H1 (cell line): ENCODE measurements around the gene F5. TPM values are rescaled to one million over a fixed set of nuclear protein-coding genes. Genes with fewer than 3 reads are reported as not detected.

Experiments
- CTCF ChIA-PET: fragments of 300-600 bp; sonication (Branson Sonifier 250); formaldehyde crosslinking; loops from one replicate; lab custom pipeline; 2021; ENCODE audit not compliant: partially characterized antibody; lab: Charles Lee
- POLR2A ChIA-PET: fragments of 300-600 bp; sonication (Branson Sonifier 250); formaldehyde crosslinking; loops from one replicate; lab custom pipeline; 2021; ENCODE audit warnings: inconsistent platforms; ENCODE audit not compliant: partially characterized antibody; lab: Charles Lee
- DNase-seq, 2 experiments: peaks; one replicate each; pipeline versions ENCODE4 v3.0.0 to v3.0.0-alpha.2; 2010 to 2022; ENCODE audit warnings: low spot score in 2 of 2, low read depth in 1 of 2, mixed read lengths in 1 of 2
- FAIRE-seq: peaks from 2 replicates; lab custom pipeline; 2011; peaks lifted over from hg19 to GRCh38; lab: Jason Lieb, UNC
- H2AFZ ChIP-seq: 2 replicates; pipeline ENCODE4 v1.8.1; 2012; ENCODE audit warnings: low read length, inconsistent platforms
- H2AK5ac ChIP-seq: 2 replicates; pipeline ENCODE4 v1.6.1; 2013; ENCODE audit warnings: low read depth, low read length
- H2BK120ac ChIP-seq: replicated peaks from 2 replicates; pipeline ENCODE3; 2013; ENCODE audit warnings: low read depth, low read length, inconsistent platforms
- H2BK12ac ChIP-seq: 2 replicates; pipeline ENCODE4 v1.6.1; 2013; ENCODE audit warnings: low read depth, low read length
- H2BK15ac ChIP-seq: 2 replicates; pipeline ENCODE4 v1.6.1; 2013; ENCODE audit warnings: low read length
- H2BK20ac ChIP-seq: 2 replicates; pipeline ENCODE4 v1.6.1; 2013; ENCODE audit warnings: low read length
- H2BK5ac ChIP-seq: 2 replicates; pipeline ENCODE4 v1.6.1; 2013; ENCODE audit warnings: low read depth, low read length
- H3K14ac ChIP-seq: 2 replicates; pipeline ENCODE4 v1.6.1; 2013; ENCODE audit warnings: inconsistent platforms; ENCODE audit not compliant: insufficient read length
- H3K18ac ChIP-seq: 2 replicates; pipeline ENCODE4 v1.6.1; 2013; ENCODE audit warnings: low read length; ENCODE audit errors: extremely low read depth
- H3K23ac ChIP-seq: 2 replicates; pipeline ENCODE4 v1.6.1; 2013; ENCODE audit warnings: inconsistent platforms; ENCODE audit not compliant: insufficient read length
- H3K23me2 ChIP-seq: 2 replicates; pipeline ENCODE4 v1.6.1; 2013; ENCODE audit warnings: low read depth, low read length
- H3K27ac ChIP-seq: 2 replicates; pipeline ENCODE4 v1.6.1; 2011; ENCODE audit warnings: low read depth, low read length, inconsistent platforms
- H3K27me3 ChIP-seq, 4 experiments: replicated peaks in 1 of 4; 1 replicate in 1 of 4; 2 replicates in 3 of 4; pipeline versions ENCODE4 v1.6.1 to v1.8.1; 2011 to 2013; ENCODE audit warnings: low read length in 3 of 4, mild to moderate bottlenecking in 3 of 4, inconsistent platforms in 2 of 4, mixed read lengths in 2 of 4, moderate library complexity in 1 of 4; ENCODE audit not compliant: control insufficient read depth in 3 of 4, insufficient read depth in 3 of 4; ENCODE audit errors: extremely low read depth in 1 of 4
- H3K36me3 ChIP-seq, 4 experiments: 2 replicates each; pipeline versions ENCODE4 v1.6.1 to v1.8.1; 2011 to 2013; ENCODE audit warnings: mild to moderate bottlenecking in 4 of 4, low read length in 3 of 4, moderate library complexity in 2 of 4, control low read depth in 1 of 4, inconsistent platforms in 1 of 4; ENCODE audit not compliant: insufficient read depth in 4 of 4, control insufficient read depth in 2 of 4
- H3K4ac ChIP-seq: replicated peaks from 2 replicates; pipeline ENCODE3; 2013; ENCODE audit warnings: low read length, low read depth, mixed read lengths, inconsistent platforms; ENCODE audit not compliant: insufficient read length
- H3K4me1 ChIP-seq, 4 experiments: replicated peaks in 1 of 4; 1 replicate in 1 of 4; 2 replicates in 3 of 4; pipeline versions ENCODE4 v1.6.1 to v1.8.1; 2011 to 2013; ENCODE audit warnings: low read length in 3 of 4, inconsistent platforms in 2 of 4, mixed read lengths in 1 of 4; ENCODE audit not compliant: insufficient read depth in 4 of 4, control insufficient read depth in 3 of 4
- H3K4me2 ChIP-seq, 2 experiments: 2 replicates each; pipeline versions ENCODE4 v1.6.1 to v1.8.1; 2011 to 2013; ENCODE audit warnings: low read depth in 2 of 2, low read length in 2 of 2, control low read depth in 1 of 2, inconsistent platforms in 1 of 2, mild to moderate bottlenecking in 1 of 2; ENCODE audit not compliant: insufficient read depth in 1 of 2
- H3K4me3 ChIP-seq, 4 experiments: fragments of 200-600, 300-600 bp in 1 of 4; sonication (generic), shearing (Covaris generic), sonication (Bioruptor Twin) in 1 of 4; 2 replicates each; pipeline versions ENCODE4 v1.5.1 to v1.8.1; 2011 to 2016; ENCODE audit warnings: low read length in 4 of 4, low read depth in 3 of 4, control low read depth in 2 of 4, inconsistent platforms in 2 of 4, mild to moderate bottlenecking in 2 of 4, mixed read lengths in 1 of 4, moderate library complexity in 1 of 4; ENCODE audit not compliant: insufficient read depth in 2 of 4; ENCODE audit errors: extremely low read depth in 1 of 4
- H3K56ac ChIP-seq: replicated peaks from 2 replicates; pipeline ENCODE3; 2013; ENCODE audit warnings: low read depth, mild to moderate bottlenecking, mixed read lengths, low read length, inconsistent platforms; ENCODE audit not compliant: insufficient read length
- H3K79me1 ChIP-seq: 2 replicates; pipeline ENCODE4 v1.6.1; 2013; ENCODE audit warnings: low read depth, low read length, control low read depth
- H3K79me2 ChIP-seq, 2 experiments: 2 replicates each; pipeline versions ENCODE4 v1.6.1 to v1.8.1; 2012 to 2013; ENCODE audit warnings: low read length in 2 of 2, mild to moderate bottlenecking in 2 of 2, inconsistent platforms in 1 of 2; ENCODE audit not compliant: insufficient read depth in 2 of 2, control insufficient read depth in 1 of 2
- H3K9ac ChIP-seq, 4 experiments: replicated peaks in 1 of 4; 1 replicate in 1 of 4; 2 replicates in 3 of 4; pipeline versions ENCODE4 v1.6.1 to v1.8.1; 2011 to 2013; ENCODE audit warnings: low read depth in 3 of 4, low read length in 3 of 4, control low read depth in 2 of 4, mild to moderate bottlenecking in 2 of 4, moderate library complexity in 2 of 4, inconsistent platforms in 1 of 4; ENCODE audit errors: extremely low read depth in 1 of 4
- H3K9me3 ChIP-seq, 2 experiments: 2 replicates each; pipeline versions ENCODE4 v1.6.1 to v1.8.1; 2012 to 2013; ENCODE audit warnings: mild to moderate bottlenecking in 2 of 2, moderate library complexity in 2 of 2, control low read depth in 1 of 2, inconsistent platforms in 1 of 2, low read depth in 1 of 2, low read length in 1 of 2, mixed read lengths in 1 of 2; ENCODE audit not compliant: insufficient read depth in 2 of 2
- H4K20me1 ChIP-seq, 2 experiments: replicated peaks in 1 of 2; 2 replicates each; pipeline versions ENCODE3 to v1.8.1; 2011 to 2013; ENCODE audit warnings: inconsistent platforms in 2 of 2, low read length in 2 of 2, mild to moderate bottlenecking in 1 of 2; ENCODE audit not compliant: insufficient read depth in 2 of 2, control insufficient read depth in 1 of 2
- H4K5ac ChIP-seq: 2 replicates; pipeline ENCODE4 v1.6.1; 2013; ENCODE audit warnings: low read length, low read depth, mixed read lengths, inconsistent platforms; ENCODE audit not compliant: insufficient read length
- H4K8ac ChIP-seq: 2 replicates; pipeline ENCODE4 v1.8.0; 2013; ENCODE audit warnings: mild to moderate bottlenecking, moderate library complexity, low read length, inconsistent platforms; ENCODE audit not compliant: insufficient read depth; ENCODE audit errors: extremely low read depth
- H4K91ac ChIP-seq: replicated peaks from 2 replicates; pipeline ENCODE3; 2013; ENCODE audit warnings: low read length, mixed read lengths, inconsistent platforms; ENCODE audit not compliant: insufficient read length
- BCL11A ChIP-seq, 2 experiments: IDR thresholded peaks; one replicate each; pipeline ENCODE4 v1.6.1; 2011; ENCODE audit warnings: low read depth in 2 of 2, low read length in 2 of 2, mild to moderate bottlenecking in 2 of 2
- CTBP2 ChIP-seq: IDR thresholded peaks from 2 replicates; pipeline ENCODE4 v1.7.0; 2011; ENCODE audit warnings: borderline replicate concordance, mild to moderate bottlenecking, moderate library complexity, mixed read lengths, low read length; ENCODE audit not compliant: insufficient read depth, insufficient read length
- EGR1 ChIP-seq: IDR thresholded peaks from 2 replicates; pipeline ENCODE4 v1.6.1; 2011; ENCODE audit warnings: low read depth, low read length, borderline replicate concordance
- HDAC6 ChIP-seq: IDR thresholded peaks from one replicate; pipeline ENCODE4 v1.7.1; 2012; ENCODE audit warnings: low read depth, mild to moderate bottlenecking, inconsistent platforms, low read length, moderate library complexity
- JUND ChIP-seq: IDR thresholded peaks from 2 replicates; pipeline ENCODE4 v1.6.1; 2011; ENCODE audit warnings: mild to moderate bottlenecking, improper control_type of control experiment, low read length
- PHF8 ChIP-seq: fragments of 200-600 bp; sonication (generic); conservative IDR thresholded peaks from 2 replicates; pipeline ENCODE4 v1.7.1; 2012; ENCODE audit warnings: low read depth, mild to moderate bottlenecking, inconsistent platforms, low read length, moderate library complexity
- RFX5 ChIP-seq: IDR thresholded peaks from 2 replicates; pipeline ENCODE4 v1.6.1; 2011; ENCODE audit warnings: low read depth, low read length, improper control_type of control experiment, borderline replicate concordance
- SIX5 ChIP-seq: IDR thresholded peaks from 2 replicates; pipeline ENCODE4 v1.6.1; 2011; ENCODE audit warnings: mild to moderate bottlenecking, low read depth, low read length
- SP2 ChIP-seq: IDR thresholded peaks from 2 replicates; pipeline ENCODE4 v1.6.1; 2012; ENCODE audit warnings: mild to moderate bottlenecking, low read length, inconsistent platforms
- SP4 ChIP-seq: IDR thresholded peaks from 2 replicates; pipeline ENCODE4 v1.6.1; 2012; ENCODE audit warnings: low read length, inconsistent platforms
- SRF ChIP-seq: IDR thresholded peaks from 2 replicates; pipeline ENCODE4 v1.6.1; 2011; ENCODE audit warnings: mild to moderate bottlenecking, low read depth, low read length, moderate library complexity
- TAF1 ChIP-seq: IDR thresholded peaks from 2 replicates; pipeline ENCODE4 v1.6.1; 2011; ENCODE audit warnings: mild to moderate bottlenecking, low read depth, low read length
- TBP ChIP-seq: IDR thresholded peaks from 2 replicates; pipeline ENCODE4 v1.6.1; 2011; ENCODE audit warnings: low read depth, low read length, improper control_type of control experiment
- TEAD4 ChIP-seq: IDR thresholded peaks from 2 replicates; pipeline ENCODE4 v1.6.1; 2012; ENCODE audit warnings: low read depth, low read length, inconsistent platforms, mixed read lengths
- WGBS, 2 experiments: shearing (Covaris generic) in 1 of 2; methylation state at CpG; one replicate each; pipeline versions ENCODE4 v1.1.6 to v1.1.7; 2013 to 2015; ENCODE audit warnings: low lambda C conversion rate in 2 of 2, mixed read lengths in 2 of 2, inconsistent platforms in 1 of 2, low coverage in 1 of 2, missing lambda C conversion rate in 1 of 2; ENCODE audit not compliant: insufficient replicate concordance in 2 of 2, insufficient coverage in 1 of 2, insufficient read length in 1 of 2; ENCODE audit errors: extremely low coverage in 1 of 2, missing lambda C conversion rate in 1 of 2; 5-methylcytosine and 5-hydroxymethylcytosine counted together
- polyA plus RNA-seq, 7 experiments: library from polyadenylated mRNA; depleted of rRNA in 3 of 7; stranded (reverse) in 5 of 7; unstranded in 2 of 7; fragments of >200 nt in 5 of 7; fragments of 200-250 nt in 2 of 7; gene quantifications; 1 replicate in 5 of 7; 2 replicates in 1 of 7; 4 replicates in 1 of 7; pipeline versions ENCODE4 v1.2.1 to v1.2.3, GENCODE V29; 2011 to 2013; ENCODE audit warnings: missing spikeins in 2 of 7, mixed read lengths in 2 of 7
- total RNA-seq: library from RNA; stranded (reverse); fragmentation: NEBNext Ultra II Directional; extraction: Animal tissue kit (Norgen Biotek cat#: 25700); gene quantifications from 2 replicates; pipeline ENCODE4 v1.2.1, GENCODE V29; 2021
- TF ChIP-seq, protein P1 (sequence below): IDR thresholded peaks from 2 replicates; pipeline ENCODE4 v1.6.1; 2011; ENCODE audit warnings: low read length, improper control_type of control experiment

The F5 gene
- total and polyA plus RNA-seq, 2 of the 8 experiments (the other 6 are each of a cell fraction or from before 2014, with no cell fraction given), result 0.04 to 0.06 TPM

DNA sequence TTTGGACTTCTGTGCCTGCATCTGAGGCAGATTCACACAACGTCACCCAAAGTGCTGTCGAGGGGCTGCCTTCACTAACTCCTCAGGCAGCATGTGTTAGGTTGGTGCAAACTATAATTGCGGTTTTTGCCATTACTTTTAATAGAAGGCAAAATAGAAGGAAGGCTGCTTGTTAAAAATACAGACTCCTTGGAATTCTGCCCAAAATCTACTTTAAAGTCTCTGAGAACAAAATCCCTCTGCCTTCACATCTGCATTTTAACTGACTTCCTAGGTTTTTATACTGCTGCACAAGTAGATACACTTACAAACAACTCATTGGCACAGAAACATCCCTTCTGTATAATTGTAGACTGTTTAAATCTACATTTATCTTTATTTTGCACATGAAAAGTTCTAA, 59.3 kb downstream of the F5 start:
- Histone ChIP-seq H2BK120ac (no peak overlapping the region), H2BK12ac (no peak overlapping the region), H2BK20ac (no peak overlapping the region), H3K4me3 (no peak overlapping the region), H3K79me1 (no peaks in the 10 kb centered on the region), H4K20me1 (no peaks in the 10 kb centered on the region), H2AFZ (no peak overlapping the region), H4K5ac (no peak overlapping the region), H3K27ac (no peak overlapping the region), H3K23me2 (no peaks in the 10 kb centered on the region), H4K91ac (no peak overlapping the region), H3K9me3 (no peaks in the 10 kb centered on the region), H3K4me2 (no peak overlapping the region), H3K27me3 (no peaks in the 10 kb centered on the region), H3K4me1 (peaks cover 3 to 18% (median 10%) of the 10 kb centered on the region in 4 experiments; a peak in 6 of 7 replicates), H4K8ac (no peak overlapping the region), H3K79me2 (no peaks in the 10 kb centered on the region), H3K36me3 (no peaks in the 10 kb centered on the region; a peak in 1 of 8 replicates), H3K56ac (no peak overlapping the region), H2BK5ac (no peak overlapping the region), H3K9ac (no peak overlapping the region), H3K23ac (no peak overlapping the region), H3K4ac (no peak overlapping the region), H2AK5ac (no peak overlapping the region), H3K18ac (no peak overlapping the region), H2BK15ac (no peak overlapping the region), H3K14ac (no peak overlapping the region)
- FAIRE-seq, result no peak
- POLR2A ChIA-PET, result interaction anchor here (1.3 kb wide), 1 partner anchor 41 kb away, joined by 3 read pairs; the partner anchor contains the start of gene SLC19A2
- TF ChIP-seq TAF1, result no peak
- no peak for TF ChIP-seq TEAD4
- no peak for TF ChIP-seq PHF8
- TF ChIP-seq JUND, result no peak
- no peak for TF ChIP-seq SRF
- no peak for TF ChIP-seq SP4
- TF ChIP-seq SP2, result no peak
- no peak for TF ChIP-seq TBP
- TF ChIP-seq RFX5, result no peak
- no peak for TF ChIP-seq BCL11A (IDR thresholded peaks at IDR 0.05; ENCODE audit: low read depth in 2 of 2, low read length in 2 of 2)
- no peak for TF ChIP-seq EGR1
- no peak for TF ChIP-seq SIX5
- TF ChIP-seq, protein P1, sequence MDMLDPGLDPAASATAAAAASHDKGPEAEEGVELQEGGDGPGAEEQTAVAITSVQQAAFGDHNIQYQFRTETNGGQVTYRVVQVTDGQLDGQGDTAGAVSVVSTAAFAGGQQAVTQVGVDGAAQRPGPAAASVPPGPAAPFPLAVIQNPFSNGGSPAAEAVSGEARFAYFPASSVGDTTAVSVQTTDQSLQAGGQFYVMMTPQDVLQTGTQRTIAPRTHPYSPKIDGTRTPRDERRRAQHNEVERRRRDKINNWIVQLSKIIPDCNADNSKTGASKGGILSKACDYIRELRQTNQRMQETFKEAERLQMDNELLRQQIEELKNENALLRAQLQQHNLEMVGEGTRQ, result no peak
- no peak for TF ChIP-seq CTBP2
- no peak for TF ChIP-seq HDAC6
- 78% methylated on average over 3 of the region's 3 CpGs; no CpG with 5 or more reads in 1 of the 2 experiments for WGBS, 2 experiments
- no peak for DNase-seq
- CTCF ChIA-PET, result interaction anchor here (6.7 kb wide), 1 partner anchor 18 kb away, joined by 36 read pairs; no protein-coding TSS in a partner anchor
